UCSD-AML1 (cell line): Measurements from ENCODE around the gene POMT1.
"Not testable (repeated sequence)": the region's sequence is repeated elsewhere in the genome, so short reads cannot be mapped to it uniquely, and the experiment has no call there.

Source experiments
- DNase-seq: peaks from one replicate; lab custom pipeline; 2025; ENCODE audit not compliant: unreplicated experiment; lab: John Stamatoyannopoulos, UW

POMT1 gene

DNA sequence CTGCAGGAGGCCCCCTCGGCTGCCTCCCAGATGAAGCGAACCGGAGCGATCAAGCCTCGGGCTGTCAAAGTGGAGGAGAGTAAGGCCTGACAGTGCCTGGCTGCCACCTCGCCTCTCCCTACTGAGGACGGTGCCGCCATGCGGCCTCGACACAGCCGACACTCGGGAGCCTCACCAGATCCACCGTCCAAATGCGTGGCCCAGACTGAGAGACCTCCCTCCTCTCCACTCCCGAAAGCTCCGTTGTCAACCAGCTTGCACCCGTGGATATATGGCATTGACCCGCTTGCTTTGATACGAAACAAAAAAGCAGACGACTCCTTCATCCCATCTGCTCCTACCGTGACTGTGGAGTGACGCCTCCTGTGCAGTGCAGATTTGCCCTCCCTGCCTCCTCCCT lies 6.9 kb upstream of the POMT1 start:
- DNase-seq = no peak

DNA sequence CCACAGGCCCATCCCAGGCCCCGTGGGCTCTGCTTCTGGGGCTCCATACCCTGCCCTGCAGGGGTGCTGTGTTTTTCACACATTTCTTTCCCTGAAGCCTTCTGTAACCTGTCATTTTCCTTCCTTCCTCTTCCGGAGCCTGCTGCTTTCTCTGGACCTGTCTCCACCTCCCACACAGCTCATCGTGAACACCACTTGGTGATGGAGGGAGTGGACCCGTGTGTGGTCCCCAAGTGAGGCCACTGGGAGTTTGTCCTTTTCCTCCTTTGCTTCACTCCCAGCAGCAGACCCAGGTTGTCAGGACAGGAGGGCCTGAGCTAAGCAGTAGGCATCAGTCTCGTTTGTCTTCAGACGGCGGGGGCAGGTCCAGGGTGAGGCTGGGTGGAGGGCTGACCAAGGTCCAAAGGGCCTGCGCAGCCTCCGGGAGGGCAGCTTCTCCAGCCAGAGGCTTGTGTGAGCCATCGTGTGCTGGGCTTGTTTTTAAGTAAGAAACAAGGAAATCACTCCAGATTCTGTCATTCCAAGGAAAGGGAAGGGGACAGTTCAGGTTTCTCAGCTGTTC lies 5.8 kb upstream of the POMT1 start:
- DNase-seq = no peak

DNA sequence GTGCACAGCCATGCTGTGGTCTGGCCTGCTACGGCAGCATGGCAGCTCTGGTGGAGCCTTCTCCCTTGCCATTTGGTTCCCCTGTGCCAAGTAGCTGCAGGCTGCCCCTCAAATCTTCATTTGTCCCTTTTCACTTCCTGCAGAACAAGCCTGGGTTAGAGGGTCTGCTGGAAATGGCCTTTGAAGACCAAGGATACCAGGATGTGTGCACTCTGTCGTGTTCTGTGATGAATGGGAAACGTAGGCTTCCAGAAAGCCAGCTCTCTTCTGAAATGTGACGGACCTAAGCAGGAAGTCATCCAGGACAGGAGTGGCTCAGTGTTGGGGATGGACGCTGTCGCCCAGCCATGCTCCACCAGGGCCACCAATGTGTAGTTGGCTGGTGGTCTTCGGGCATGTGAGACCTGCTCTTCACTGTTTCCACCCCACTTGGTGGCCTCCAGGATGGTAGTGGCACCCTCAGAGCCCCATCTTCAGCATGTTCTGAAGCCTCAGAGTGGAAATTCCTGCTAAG lies 3.4 kb upstream of the POMT1 start:
- DNase-seq = no peak

DNA sequence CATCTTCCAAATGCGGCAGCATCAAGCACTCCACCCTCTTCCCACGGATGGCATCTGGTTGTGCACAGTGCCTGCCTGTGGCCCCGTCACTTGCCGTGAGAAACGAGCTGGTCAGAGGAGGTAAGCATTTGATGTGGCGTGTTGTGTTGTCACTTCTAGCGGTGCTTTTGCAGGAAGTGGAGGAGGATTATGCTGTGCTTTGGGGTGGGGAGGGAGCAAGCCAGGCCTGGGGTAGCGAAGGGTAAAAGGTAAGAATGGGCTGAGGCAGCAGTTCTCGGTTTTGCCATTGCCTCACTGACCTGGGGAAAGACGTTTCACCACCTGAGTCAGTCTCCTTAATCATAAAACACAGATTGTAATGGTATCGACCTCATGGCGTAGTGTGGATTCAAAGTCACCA lies 2.3 kb upstream of the POMT1 start:
- DNase-seq = no peak

DNA sequence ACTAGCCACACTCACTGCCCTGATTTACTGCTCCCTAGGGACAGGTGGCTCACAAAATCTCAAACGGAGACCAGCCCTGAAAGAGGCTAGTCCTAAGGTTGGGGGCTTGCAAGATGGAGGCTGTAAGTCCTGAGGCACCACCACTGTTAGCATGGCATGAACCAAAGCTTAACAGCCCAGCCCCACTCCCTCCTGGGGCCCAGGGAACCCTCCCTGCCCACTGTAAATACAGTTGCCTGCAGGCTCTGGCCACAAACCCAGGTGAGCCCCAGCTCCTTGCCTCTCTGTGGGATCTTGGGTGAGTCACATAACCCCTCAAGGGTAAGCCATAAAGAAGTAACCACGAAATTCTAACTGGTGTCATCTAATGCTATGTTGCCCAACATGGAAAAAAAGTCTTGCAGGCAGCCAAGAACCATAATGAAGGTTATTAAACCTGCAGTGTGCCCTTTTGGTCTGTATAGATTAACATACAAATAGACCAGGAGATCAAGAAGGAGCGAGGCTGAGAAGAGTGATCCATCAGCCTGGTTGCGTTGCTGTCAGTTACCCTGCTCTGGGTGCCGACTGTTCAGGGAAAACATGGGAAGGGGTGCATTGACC lies 1.7 kb upstream of the POMT1 start:
- DNase-seq = no peak

DNA sequence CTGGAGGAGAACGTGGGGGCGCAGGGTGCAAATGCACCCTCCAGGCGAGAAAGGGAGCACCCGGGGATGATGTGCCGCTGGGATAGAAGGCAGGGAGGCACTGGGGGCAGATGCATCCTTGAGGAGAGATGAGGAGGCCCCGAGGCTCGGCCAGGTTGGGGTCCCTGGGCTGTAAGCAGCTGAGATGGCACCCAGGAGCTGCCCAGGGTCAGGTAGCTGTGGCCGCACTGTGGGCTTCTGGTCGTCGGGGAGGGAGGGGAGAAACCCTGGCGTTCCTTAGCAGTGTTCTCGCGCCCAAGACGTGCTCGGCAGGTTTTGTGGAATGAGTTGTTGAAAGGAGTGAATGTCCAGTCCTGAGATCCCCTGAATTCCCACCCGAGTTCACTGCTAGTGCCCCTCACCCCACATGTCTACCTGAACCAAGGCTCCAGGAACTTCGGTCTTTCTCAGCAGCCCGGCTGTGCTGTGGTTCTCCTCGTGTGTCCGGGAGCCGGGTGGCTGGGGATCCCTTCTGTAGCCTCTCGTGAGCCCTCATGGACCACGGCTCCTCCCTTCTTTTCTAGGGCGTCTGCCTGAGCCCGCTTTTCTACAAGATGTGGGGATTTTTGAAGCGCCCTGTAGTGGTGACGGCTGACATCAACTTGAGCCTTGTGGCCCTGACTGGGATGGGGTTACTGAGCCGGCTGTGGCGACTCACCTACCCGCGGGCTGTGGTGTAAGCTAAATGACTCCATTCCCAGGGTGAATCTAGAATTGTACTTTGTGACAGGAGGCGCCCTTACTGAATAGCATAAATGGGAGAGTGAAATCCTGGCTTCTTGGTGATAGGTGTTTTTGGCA lies 1.1 kb downstream of the POMT1 start:
- DNase-seq = no peak

DNA sequence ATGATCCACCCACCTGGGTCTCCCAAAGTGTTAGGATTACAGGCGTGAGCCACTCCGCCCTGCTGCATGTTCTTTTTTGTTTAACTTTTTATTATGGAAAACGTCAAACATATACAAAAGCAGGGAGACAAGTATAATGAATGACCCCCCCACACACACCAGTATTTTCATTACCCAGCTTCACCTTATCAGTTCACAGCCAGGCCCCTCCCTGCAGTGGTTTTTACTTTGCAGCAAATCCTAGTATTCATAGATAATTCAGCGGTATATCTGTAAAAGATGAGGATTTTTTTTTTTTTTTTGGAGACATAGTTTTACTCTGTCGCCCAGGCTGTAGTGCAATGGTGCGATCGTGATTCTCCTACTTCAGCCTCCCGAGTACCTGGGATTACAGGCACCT lies 2.3 kb downstream of the POMT1 start:
- DNase-seq = no peak

DNA sequence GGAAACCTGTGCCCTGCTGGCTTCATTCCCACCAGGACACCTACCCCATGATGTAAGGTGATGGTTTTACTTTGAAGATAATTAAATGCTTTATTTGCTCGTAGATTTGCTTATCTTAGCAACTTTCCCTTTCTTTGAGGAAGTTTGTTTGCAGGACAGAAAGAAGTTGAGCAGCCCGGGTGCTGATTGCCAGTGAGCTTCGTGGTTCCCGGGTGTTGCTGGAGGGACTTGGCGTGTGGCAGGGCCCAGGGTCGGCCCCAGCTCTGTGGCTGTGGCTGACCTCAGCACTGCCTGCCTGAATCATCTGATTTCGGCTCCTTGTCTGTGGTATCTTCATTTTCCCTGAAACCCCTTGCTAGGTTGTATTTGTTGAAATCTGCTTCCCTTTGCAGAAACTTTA lies 8.7 kb downstream of the POMT1 start:
- DNase-seq = no peak

DNA sequence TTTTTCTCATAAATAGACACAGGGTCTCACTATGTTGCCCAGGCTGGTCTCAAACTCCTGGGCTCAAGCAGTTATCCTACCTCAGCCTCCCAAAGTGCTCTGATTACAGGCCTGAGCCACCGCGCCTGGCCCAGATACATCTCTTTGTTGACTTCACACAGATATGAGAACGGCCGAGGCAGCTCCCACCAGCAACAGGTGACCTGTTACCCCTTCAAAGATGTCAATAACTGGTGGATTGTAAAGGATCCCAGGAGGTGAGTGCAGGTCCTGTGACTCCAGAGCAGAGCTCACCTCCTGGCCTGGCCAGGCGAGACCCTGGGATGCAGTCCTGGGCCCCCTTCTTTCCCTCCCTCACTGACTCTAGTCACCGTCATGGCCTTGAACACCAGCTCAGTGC lies 9.2 kb downstream of the POMT1 start:
- no peak for DNase-seq

DNA sequence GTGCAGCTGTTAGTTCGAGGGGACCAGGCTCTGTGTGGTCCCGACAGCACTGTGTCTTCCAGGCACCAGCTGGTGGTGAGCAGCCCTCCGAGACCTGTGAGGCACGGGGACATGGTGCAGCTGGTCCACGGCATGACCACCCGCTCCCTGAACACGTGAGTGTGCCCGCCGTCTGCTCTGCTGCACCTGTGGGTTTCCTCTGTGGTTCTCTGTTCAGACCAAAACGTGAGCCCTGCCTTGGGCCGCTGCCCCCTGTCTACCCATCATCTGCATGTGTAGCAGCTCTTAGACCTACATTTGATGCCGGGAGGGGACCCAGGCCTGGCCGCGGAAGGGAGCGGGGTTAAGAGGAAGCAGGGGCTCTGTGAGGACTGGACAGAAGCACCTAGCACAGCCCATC lies 10.5 kb downstream of the POMT1 start:
- DNase-seq = no peak

DNA sequence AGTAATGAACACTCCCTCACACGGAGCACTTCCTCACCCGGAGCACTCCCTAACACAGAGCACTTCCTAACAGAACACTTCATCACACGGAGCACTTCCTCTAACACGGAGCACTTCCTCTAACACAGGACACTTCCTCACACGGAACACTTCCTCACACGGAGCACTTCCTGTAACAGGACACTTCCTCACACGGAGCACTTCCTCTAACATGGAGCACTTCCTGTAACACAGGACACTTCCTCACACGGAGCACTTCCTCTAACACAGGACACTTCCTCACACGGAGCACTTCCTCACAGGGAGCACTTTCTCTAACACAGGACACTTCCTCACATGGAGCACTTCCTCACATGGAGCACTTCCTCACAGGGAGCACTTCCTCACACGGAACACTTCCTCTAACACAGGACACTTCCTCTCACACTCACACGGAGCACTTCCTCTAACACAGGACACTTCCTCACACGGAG lies 12.9 kb downstream of the POMT1 start:
- DNase-seq = not testable (repeated sequence)

DNA sequence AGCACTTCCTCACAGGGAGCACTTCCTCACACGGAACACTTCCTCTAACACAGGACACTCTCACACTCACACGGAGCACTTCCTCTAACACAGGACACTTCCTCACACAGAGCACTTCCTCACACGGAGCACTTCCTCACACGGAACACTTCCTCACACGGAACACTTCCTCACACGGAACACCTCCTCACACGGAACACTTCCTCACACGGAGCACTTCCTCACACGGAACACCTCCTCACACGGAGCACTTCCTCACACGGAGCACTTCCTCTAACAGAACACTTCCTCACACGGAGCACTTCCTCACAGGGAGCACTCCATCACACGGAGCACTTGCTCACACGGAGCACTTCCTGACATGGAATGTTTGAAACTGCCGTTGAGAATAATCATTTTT lies 13.4 kb downstream of the POMT1 start:
- DNase-seq = no peak

DNA sequence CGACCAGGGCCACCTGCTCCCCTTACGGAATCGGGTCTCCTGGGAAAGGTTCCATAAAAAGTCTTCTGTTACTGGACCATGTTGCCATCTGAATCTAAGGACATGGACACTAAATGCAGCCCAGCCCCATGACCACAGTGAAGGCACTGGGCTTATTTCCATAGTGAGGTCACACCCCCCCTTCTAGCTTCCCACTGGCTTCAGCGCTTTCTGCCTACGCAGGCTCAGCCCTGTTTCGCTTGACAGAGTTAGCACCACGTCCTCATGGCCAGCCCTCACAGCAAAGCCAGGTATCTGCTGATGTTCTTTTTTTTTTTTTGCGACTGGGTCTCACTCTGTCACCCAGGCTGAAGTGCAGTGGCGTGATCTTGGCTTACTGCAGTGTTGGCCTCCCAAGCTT lies 14.2 kb downstream of the POMT1 start:
- no peak for DNase-seq

DNA sequence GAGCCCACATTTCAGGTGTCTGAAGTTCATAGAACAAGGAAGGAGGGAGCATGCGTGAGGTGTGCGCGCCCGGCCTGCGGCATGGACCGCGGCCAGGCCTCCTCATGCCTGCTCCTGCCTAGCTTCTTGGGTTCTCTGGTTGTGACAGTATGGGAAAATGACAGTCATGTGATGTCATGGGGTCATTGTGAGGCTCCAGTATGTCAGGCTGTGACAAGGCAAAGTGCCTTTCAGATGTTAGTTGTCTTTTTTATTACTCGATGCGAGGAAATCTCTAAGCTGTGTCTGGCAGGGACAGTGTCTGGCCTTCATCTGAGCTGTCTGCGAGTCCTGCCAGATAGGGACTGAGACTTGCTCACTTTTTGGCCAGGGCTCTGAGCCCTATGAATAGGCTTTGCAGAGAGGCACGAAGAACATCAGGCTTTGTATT lies 15.1 kb downstream of the POMT1 start:
- no peak for DNase-seq

DNA sequence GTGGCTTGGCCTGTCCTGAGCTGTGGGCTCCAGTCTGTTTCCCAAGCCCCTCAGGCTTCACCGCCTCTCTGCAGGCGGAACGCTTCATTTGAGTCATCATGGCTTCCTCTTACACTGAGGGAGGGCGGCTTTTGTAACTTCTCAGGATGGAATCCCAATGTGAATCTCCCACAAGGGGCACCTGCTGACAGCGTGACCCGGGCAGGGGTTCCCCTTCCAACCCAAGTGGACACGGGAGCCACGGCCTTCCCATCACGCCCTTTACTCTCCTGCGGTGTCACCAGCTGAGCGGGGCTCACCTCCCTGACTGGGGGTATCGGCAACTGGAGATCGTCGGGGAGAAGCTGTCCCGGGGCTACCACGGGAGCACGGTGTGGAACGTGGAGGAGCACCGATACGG lies 15.8 kb downstream of the POMT1 start:
- DNase-seq = no peak

DNA sequence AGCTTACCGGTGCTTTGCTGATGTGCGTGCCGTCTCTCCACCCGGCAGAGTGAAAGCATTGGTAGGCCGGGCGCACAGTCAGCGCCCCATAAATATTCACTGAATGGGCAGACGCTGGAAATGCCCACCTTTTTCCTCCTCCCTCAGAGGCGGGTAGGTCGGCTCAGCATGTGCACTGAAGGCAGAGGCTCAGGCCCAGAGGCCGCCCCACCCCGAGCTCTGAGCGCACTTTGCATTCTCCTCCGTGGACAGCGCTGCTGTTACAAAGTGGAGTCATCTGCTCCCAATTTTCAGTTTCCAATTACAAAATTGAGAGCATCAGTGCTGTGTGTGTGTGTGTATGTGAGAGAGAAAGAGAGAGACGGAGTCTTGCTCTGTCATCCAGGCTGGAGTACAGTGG lies 17.8 kb downstream of the POMT1 start:
- DNase-seq = no peak

DNA sequence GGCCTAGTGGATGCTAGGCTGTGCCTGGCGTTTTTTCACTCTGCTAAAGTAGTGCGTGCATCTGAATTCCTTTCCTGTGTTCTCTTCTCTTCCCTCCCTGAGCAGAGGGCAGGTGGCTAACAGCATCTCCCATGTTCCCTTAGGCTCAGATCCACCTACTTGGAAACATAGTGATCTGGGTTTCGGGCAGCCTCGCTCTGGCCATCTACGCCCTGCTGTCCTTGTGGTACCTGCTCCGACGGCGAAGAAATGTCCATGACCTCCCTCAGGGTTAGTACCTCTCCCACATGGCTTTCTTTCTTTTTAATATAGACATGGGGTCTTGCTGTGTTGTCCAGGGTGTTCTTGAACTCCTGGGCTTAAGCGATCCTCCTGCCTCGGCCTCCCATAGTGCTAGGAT lies 18.5 kb downstream of the POMT1 start:
- DNase-seq = no peak

DNA sequence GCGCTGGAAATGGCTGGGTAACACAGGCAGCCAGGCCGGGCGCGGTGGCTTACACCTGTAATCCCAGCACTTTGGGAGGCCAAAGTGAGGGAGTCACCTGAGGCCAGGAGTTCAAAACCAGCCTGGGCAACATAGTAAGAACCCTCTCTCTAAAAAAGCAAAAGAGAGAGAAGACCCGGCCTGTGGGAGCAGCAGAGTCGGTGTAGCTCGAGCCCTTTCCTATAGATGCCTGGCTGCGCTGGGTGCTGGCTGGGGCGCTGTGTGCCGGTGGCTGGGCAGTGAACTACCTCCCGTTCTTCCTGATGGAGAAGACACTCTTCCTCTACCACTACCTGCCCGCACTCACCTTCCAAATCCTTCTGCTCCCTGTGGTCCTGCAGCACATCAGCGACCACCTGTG lies 19.1 kb downstream of the POMT1 start:
- DNase-seq = no peak

DNA sequence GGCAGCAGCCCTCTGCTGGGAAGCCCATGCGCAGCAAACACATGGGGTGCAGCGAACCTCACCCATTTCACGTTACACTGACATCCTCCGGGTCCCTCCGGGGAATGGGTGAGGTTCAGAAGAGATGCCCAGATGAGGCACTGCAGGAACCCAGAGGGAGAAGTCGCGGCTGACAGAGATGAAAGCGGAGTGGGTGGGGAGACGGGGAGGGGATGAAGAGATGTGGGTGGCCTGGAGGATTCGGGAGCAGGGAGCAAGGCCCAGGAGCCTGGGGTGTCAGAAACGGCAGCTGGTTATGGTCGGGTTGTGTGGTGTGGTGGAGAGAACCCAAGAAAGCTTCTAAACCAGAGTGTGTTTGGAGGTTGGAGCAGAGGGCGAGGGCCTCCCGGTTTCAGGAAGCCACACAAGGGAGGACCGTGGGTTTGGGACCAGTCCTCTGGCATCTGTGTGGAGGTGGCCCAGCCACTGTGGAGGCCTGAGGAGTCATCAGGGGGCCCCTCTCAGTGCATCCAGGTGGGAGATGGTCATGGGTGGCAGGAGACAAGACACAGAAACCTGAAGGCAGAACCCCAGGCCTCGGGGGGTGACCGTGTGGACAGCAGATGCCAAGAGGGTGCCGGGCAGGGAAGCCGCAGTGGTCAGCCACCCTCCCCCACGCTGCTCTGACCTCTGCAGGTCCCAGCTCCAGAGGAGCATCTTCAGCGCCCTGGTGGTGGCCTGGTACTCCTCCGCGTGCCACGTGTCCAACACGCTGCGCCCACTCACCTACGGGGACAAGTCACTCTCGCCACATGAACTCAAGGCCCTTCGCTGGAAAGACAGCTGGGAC lies 19.8 kb downstream of the POMT1 start:
- DNase-seq = no peak

DNA sequence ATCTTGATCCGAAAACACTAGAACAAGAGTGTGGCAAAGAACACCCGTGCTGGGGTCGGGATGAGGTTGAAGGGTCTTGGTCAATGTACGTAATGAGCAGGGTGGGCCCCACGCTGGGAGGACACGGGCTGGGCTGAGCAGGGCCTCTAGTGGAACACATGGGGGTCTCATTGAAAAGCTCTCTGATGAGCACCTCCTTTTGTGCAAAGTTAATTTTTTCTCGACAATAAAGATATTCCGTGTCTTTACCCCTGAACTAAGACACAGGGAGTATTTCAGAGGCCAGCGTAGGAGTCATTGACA lies 20.3 kb downstream of the POMT1 start:
- no peak for DNase-seq
